IMR-90 (cell line): ENCODE data around the gene FAM163B. TPM values are rescaled to one million over a fixed set of nuclear protein-coding genes. Genes with fewer than 3 reads are reported as not detected.

Source experiments
- ATAC-seq: fragments of 200-7000 bp; cut with Tn5 transposase; 2 replicates; pipeline ENCODE4 v1.9.1; 2020; ENCODE audit warnings: low read depth, mild to moderate bottlenecking, moderate library complexity
- BruUV-seq: library from RNA; stranded (reverse); fragments of 400-500 nt; replicated peaks from 2 replicates; lab custom pipeline; 2021; lab: Mats Ljungman, UMichigan
- CTCF ChIA-PET: fragments of 300-600 bp; formaldehyde crosslinking; extraction: SDS; loops from one replicate; lab custom pipeline; 2021; ENCODE audit warnings: antibody characterized with exemption; lab: Yijun Ruan, JAX
- POLR2A ChIA-PET: fragments of 300-600 bp; sonication (Branson Sonifier 250); formaldehyde crosslinking; loops from one replicate; lab custom pipeline; 2022; ENCODE audit warnings: antibody characterized with exemption; ENCODE audit not compliant: unreplicated experiment; lab: Charles Lee
- DNase-seq: peaks from one replicate; pipeline ENCODE4 v3.0.0; 2013
- H2AFZ ChIP-seq: replicated peaks from 2 replicates; pipeline ENCODE3; 2013; ENCODE audit warnings: low read length, mild to moderate bottlenecking; ENCODE audit not compliant: poor library complexity
- H2AK5ac ChIP-seq: 2 replicates; pipeline ENCODE4 v1.6.1; 2013; ENCODE audit warnings: low read depth, low read length, inconsistent platforms
- H2AK9ac ChIP-seq: replicated peaks from 2 replicates; pipeline ENCODE3; 2013; ENCODE audit warnings: mild to moderate bottlenecking, low read depth, low read length, moderate library complexity; ENCODE audit not compliant: poor library complexity
- H2BK120ac ChIP-seq: 2 replicates; pipeline ENCODE4 v1.6.1; 2013; ENCODE audit warnings: low read depth, low read length, inconsistent platforms
- H2BK15ac ChIP-seq: 3 replicates; pipeline ENCODE4 v1.6.1; 2013; ENCODE audit warnings: low read depth, low read length, inconsistent platforms
- H2BK20ac ChIP-seq: 2 replicates; pipeline ENCODE4 v1.6.1; 2013; ENCODE audit warnings: low read depth, mild to moderate bottlenecking, inconsistent platforms, low read length, moderate library complexity
- H2BK5ac ChIP-seq: 2 replicates; pipeline ENCODE4 v1.6.1; 2013; ENCODE audit warnings: mild to moderate bottlenecking, low read depth, low read length, inconsistent platforms; ENCODE audit not compliant: poor library complexity, severe bottlenecking
- H3K14ac ChIP-seq: replicated peaks from 2 replicates; pipeline ENCODE4 v1.6.1; 2013; ENCODE audit warnings: low read depth, low read length, inconsistent platforms
- H3K18ac ChIP-seq: 2 replicates; pipeline ENCODE4 v1.6.1; 2013; ENCODE audit warnings: low read depth, low read length, control low read depth
- H3K23ac ChIP-seq: 2 replicates; pipeline ENCODE4 v1.6.1; 2013; ENCODE audit warnings: low read depth, low read length, inconsistent platforms
- H3K27ac ChIP-seq: 2 replicates; pipeline ENCODE4 v1.5.1; 2013; ENCODE audit warnings: mild to moderate bottlenecking, control low read depth, low read length; ENCODE audit not compliant: insufficient read depth
- H3K27me3 ChIP-seq: 2 replicates; pipeline ENCODE4 v1.6.1; 2013; ENCODE audit warnings: low read length; ENCODE audit not compliant: control insufficient read depth, insufficient read depth
- H3K36me3 ChIP-seq: 2 replicates; pipeline ENCODE4 v1.6.1; 2013; ENCODE audit warnings: low read length, mixed read lengths; ENCODE audit not compliant: control insufficient read depth, insufficient read depth
- H3K4ac ChIP-seq: 2 replicates; pipeline ENCODE4 v1.6.1; 2013; ENCODE audit warnings: low read depth, low read length, inconsistent platforms
- H3K4me1 ChIP-seq: 2 replicates; pipeline ENCODE4 v1.6.1; 2013; ENCODE audit warnings: low read length, mixed read lengths; ENCODE audit not compliant: control insufficient read depth, insufficient read depth
- H3K4me2 ChIP-seq: 2 replicates; pipeline ENCODE4 v1.6.1; 2013; ENCODE audit warnings: low read depth, mild to moderate bottlenecking, control low read depth, low read length, moderate library complexity
- H3K4me3 ChIP-seq: 2 replicates; pipeline ENCODE4 v1.5.1; 2013; ENCODE audit warnings: low read depth, mild to moderate bottlenecking, control low read depth, low read length, moderate library complexity; ENCODE audit not compliant: insufficient read depth
- H3K56ac ChIP-seq: 2 replicates; pipeline ENCODE4 v1.6.1; 2013; ENCODE audit warnings: low read length, inconsistent platforms; ENCODE audit not compliant: insufficient read depth; ENCODE audit errors: extremely low read depth
- H3K79me1 ChIP-seq, 2 experiments: 2 replicates each; pipeline ENCODE4 v1.6.1; 2013; ENCODE audit warnings: low read length in 2 of 2, inconsistent platforms in 1 of 2, low read depth in 1 of 2
- H3K9ac ChIP-seq: 2 replicates; pipeline ENCODE4 v1.6.1; 2013; ENCODE audit warnings: low read depth, low read length, control low read depth
- H3K9me1 ChIP-seq: 2 replicates; pipeline ENCODE4 v1.6.1; 2013; ENCODE audit warnings: low read length, inconsistent platforms; ENCODE audit not compliant: insufficient read depth
- H3K9me3 ChIP-seq: 2 replicates; pipeline ENCODE4 v1.6.1; 2013; ENCODE audit warnings: low read length; ENCODE audit not compliant: control insufficient read depth, insufficient read depth
- H4K20me1 ChIP-seq: 2 replicates; pipeline ENCODE4 v1.6.1; 2013; ENCODE audit warnings: low read length, inconsistent platforms; ENCODE audit not compliant: insufficient read depth
- H4K5ac ChIP-seq: 2 replicates; pipeline ENCODE4 v1.6.1; 2013; ENCODE audit warnings: mild to moderate bottlenecking, low read depth, low read length, control low read depth
- H4K8ac ChIP-seq, 2 experiments: 2 replicates each; pipeline ENCODE4 v1.6.1; 2013; ENCODE audit warnings: low read depth in 2 of 2, low read length in 2 of 2, control low read depth in 1 of 2, inconsistent platforms in 1 of 2
- H4K91ac ChIP-seq: 2 replicates; pipeline ENCODE4 v1.6.1; 2013; ENCODE audit warnings: low read depth, low read length, inconsistent platforms; ENCODE audit not compliant: insufficient read depth
- BHLHE40 ChIP-seq: fragments of 150-350 bp; IDR thresholded peaks from 2 replicates; pipeline ENCODE4 v1.6.1; 2016; ENCODE audit warnings: mild to moderate bottlenecking, low read depth, low read length
- CEBPB ChIP-seq: IDR thresholded peaks from 2 replicates; pipeline ENCODE4 v1.6.1; 2012; ENCODE audit warnings: low read depth, low read length, improper control_type of control experiment
- FOS ChIP-seq: fragments of 150-350 bp; IDR thresholded peaks from 2 replicates; pipeline ENCODE4 v1.6.1; 2016; ENCODE audit warnings: low read depth, low read length
- MAFK ChIP-seq: IDR thresholded peaks from 2 replicates; pipeline ENCODE4 v1.6.1; 2012; ENCODE audit warnings: low read depth, low read length, improper control_type of control experiment
- MXI1 ChIP-seq: IDR thresholded peaks from 2 replicates; pipeline ENCODE4 v1.6.1; 2012; ENCODE audit warnings: low read depth, mild to moderate bottlenecking, low read length, moderate library complexity, borderline replicate concordance
- RAD21 ChIP-seq: IDR thresholded peaks from 2 replicates; pipeline ENCODE4 v1.6.1; 2012; ENCODE audit warnings: low read length, improper control_type of control experiment
- RFX5 ChIP-seq: IDR thresholded peaks from 2 replicates; pipeline ENCODE4 v1.8.0; 2012; ENCODE audit warnings: low read depth, mild to moderate bottlenecking, low read length, moderate library complexity
- WGBS, 2 experiments: methylation state at CpG; one replicate each; pipeline versions ENCODE4 v1.1.5 to v1.1.7; 2013; ENCODE audit warnings: missing lambda C conversion rate in 2 of 2; ENCODE audit not compliant: insufficient read length in 1 of 2; ENCODE audit errors: extremely low coverage in 2 of 2; 5-methylcytosine and 5-hydroxymethylcytosine counted together
- dilution Hi-C: fragments of 300-500 bp; cut with HindIII; formaldehyde crosslinking; loops from one replicate; pipeline ENCODE4 v1.14.3; 2018; ENCODE audit warnings: low sequenced_read_pairs; ENCODE audit not compliant: unreplicated experiment
- in situ Hi-C: fragments of 300-500 bp; cut with MboI; formaldehyde crosslinking; loops from 3 replicates; pipeline ENCODE4 v1.14.3; 2019; ENCODE audit warnings: low sequenced_read_pairs, inconsistent platforms, mixed read lengths
- intact Hi-C: fragments of 100-400 bp; cut with micrococcal nuclease; formaldehyde crosslinking; loops from 2 replicates; pipeline ENCODE4 v1.10.0; 2022
- polyA plus RNA-seq, 3 experiments: library from polyadenylated mRNA; depleted of rRNA; stranded (reverse); fragments of >200 nt; gene quantifications; 2 replicates each; pipeline ENCODE4 v1.2.3, GENCODE V29; 2012; ENCODE audit warnings: low replicate concordance in 1 of 3
- total RNA-seq: library from RNA; depleted of rRNA; stranded (reverse); fragments of >200 nt; gene quantifications from 2 replicates; pipeline ENCODE4 v1.2.3, GENCODE V29; 2012

The FAM163B gene
- total and polyA plus RNA-seq, 2 of the 4 experiments (the other 2 are of a cell fraction): not detected

- CTCF ChIA-PET: no interaction called here
- BruUV-seq: no TSS peak
- no peak for ATAC-seq
Measured at GRCh38 chr9:133641396-133641655, 32.1 kb upstream of the FAM163B start.

More at GRCh38 chr9:133641396-133641655, 32.1 kb upstream of the FAM163B start:
- intact Hi-C loops (no loop called here), in situ Hi-C loops (no loop called here), dilution Hi-C loops (no loop called here)
- H3K23ac ChIP-seq: no peak overlapping the region
- H4K5ac ChIP-seq: no peak overlapping the region
- H4K8ac ChIP-seq: no peak overlapping the region
- H2BK120ac ChIP-seq: no peak overlapping the region
- H3K9ac ChIP-seq: no peak overlapping the region
- no peak overlapping the region for H3K56ac ChIP-seq
- DNase-seq: no peak
- H3K14ac ChIP-seq: no peak overlapping the region
- no peak overlapping the region for H3K4me2 ChIP-seq
- H3K4me1 ChIP-seq: no peaks in the 10 kb centered on the region
- no peak overlapping the region for H2BK15ac ChIP-seq
- TF ChIP-seq MXI1 (no peak), RFX5 (no peak), CEBPB (no peak), BHLHE40 (no peak), RAD21 (no peak), MAFK (no peak), FOS (no peak)
- H3K27ac ChIP-seq: no peak overlapping the region
- H3K9me1 ChIP-seq: no peaks in the 10 kb centered on the region
- WGBS, 2 experiments: 72% methylated on average over 6 of the region's 7 CpGs; no CpG with 5 or more reads in 1 of the 2 experiments
- H2BK5ac ChIP-seq: no peak overlapping the region
- H3K79me1 ChIP-seq: no peaks in the 10 kb centered on the region
- H4K91ac ChIP-seq: no peak overlapping the region
- no peak overlapping the region for H2AK5ac ChIP-seq
- H3K4ac ChIP-seq: no peak overlapping the region
- H3K36me3 ChIP-seq: no peaks in the 10 kb centered on the region
- H3K27me3 ChIP-seq: peaks cover 54% of the 10 kb centered on the region
- no peak overlapping the region for H2BK20ac ChIP-seq
- POLR2A ChIA-PET: no interaction called here
- no peaks in the 10 kb centered on the region for H4K20me1 ChIP-seq
- no peak overlapping the region for H3K4me3 ChIP-seq
- no peaks in the 10 kb centered on the region for H3K9me3 ChIP-seq
- H3K18ac ChIP-seq: no peak overlapping the region
- H2AK9ac ChIP-seq: no peak overlapping the region
- H2AFZ ChIP-seq: no peak overlapping the region
